ENCODE measurements around the gene KDR.

Gene KDR

DNA sequence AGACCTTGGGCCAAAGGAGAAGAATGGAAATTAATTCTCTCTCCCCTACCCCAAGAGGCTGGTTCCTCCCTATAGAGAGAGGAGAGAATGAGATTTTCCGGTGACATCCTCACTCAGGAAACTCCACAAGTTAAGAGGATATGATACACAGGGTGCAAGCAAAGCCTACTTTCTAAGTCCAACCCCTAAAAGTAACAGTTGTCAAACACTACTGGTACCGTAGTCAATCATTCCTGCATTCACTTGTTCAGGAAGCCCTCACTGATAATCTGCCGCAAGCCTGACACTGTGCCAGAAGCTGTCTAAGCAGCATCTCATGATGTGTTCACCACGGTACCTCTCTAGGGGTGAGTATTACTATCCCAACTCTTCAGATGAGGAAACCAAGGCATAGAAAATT is 41.7 kb downstream of the KDR start:
- TF ChIP-seq, protein P1, sequence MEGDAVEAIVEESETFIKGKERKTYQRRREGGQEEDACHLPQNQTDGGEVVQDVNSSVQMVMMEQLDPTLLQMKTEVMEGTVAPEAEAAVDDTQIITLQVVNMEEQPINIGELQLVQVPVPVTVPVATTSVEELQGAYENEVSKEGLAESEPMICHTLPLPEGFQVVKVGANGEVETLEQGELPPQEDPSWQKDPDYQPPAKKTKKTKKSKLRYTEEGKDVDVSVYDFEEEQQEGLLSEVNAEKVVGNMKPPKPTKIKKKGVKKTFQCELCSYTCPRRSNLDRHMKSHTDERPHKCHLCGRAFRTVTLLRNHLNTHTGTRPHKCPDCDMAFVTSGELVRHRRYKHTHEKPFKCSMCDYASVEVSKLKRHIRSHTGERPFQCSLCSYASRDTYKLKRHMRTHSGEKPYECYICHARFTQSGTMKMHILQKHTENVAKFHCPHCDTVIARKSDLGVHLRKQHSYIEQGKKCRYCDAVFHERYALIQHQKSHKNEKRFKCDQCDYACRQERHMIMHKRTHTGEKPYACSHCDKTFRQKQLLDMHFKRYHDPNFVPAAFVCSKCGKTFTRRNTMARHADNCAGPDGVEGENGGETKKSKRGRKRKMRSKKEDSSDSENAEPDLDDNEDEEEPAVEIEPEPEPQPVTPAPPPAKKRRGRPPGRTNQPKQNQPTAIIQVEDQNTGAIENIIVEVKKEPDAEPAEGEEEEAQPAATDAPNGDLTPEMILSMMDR (IDR thresholded peaks at IDR 0.05) = no peak

DNA sequence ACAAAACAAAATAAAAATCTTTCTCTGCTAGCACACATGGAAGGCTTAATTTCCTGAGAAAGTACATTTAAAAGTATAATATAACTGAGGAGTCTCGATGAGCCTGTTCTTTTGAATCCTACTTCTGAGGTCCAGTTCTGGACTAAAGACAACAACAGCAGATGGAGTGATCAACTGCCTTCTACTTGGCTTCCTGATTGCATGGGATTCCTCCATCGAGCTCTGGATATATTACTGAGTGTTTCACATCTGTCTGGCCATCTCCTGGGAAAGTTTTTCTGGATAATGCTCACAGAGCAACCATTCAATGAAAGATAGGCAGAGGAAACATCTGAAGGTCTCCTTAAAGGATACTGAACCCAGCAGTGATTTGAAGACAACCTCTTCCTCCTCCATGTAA is 42.6 kb downstream of the KDR start:
- H3K27ac Mint-ChIP-seq = no peak overlapping the region
- peaks cover 43% of the 10 kb centered on the region for H3K4me1 Mint-ChIP-seq
- peaks cover 10% of the 10 kb centered on the region for H3K27me3 Mint-ChIP-seq (ENCODE audit: low read depth, poor library complexity)
- TF ChIP-seq, protein P1 (IDR thresholded peaks at IDR 0.05) = no peak
- peaks cover 92% of the 10 kb centered on the region for H3K36me3 Mint-ChIP-seq (ENCODE audit: low read depth)
- H3K9me3 Mint-ChIP-seq = no peaks in the 10 kb centered on the region
- no peak for DNase-seq
- no peak overlapping the region for H3K4me3 Mint-ChIP-seq

More for the DNA sequence above, 41.7 kb downstream of the KDR start:
- no peaks in the 10 kb centered on the region for H3K9me3 Mint-ChIP-seq
- no peak for DNase-seq
- peaks cover 95% of the 10 kb centered on the region for H3K36me3 Mint-ChIP-seq (ENCODE audit: low read depth)
- peaks cover 10% of the 10 kb centered on the region for H3K27me3 Mint-ChIP-seq (ENCODE audit: low read depth, poor library complexity)
- no peak overlapping the region for H3K4me3 Mint-ChIP-seq
- peaks cover 45% of the 10 kb centered on the region for H3K4me1 Mint-ChIP-seq
- no peak overlapping the region for H3K27ac Mint-ChIP-seq

DNA sequence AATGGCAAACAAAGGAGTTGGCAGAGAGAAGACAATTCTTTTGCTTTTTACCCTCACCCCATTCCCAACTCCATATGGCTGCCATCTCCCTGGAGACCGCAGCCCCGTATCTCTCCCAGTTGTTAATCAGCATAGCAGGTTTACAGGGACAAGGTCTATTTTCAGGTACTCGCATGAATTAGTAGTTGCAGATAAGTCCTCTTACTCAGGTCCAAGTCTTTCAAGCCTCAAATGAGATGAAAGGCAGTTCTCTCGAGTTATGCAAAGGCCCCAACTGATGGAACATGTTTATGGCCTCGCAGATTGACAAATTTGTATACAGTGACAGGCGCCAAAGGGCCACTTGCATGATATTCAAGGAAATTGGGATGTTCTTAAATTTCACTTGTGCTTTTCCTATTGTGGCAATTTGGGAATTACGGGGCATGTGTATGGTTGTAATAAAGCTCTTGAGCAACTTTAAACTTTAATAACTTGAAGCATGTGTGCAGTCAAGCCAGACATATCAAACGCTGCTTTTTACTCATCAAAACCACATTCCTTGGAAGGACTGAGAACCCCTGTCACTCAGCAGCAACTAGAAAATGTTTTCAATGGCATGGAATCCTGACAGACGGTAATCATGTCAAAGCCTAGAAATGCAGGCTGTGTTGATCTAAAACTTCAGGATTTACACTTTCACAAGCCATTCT is 45.1 kb downstream of the KDR start:
- Mint-ChIP-seq H3K4me3 (no peak overlapping the region), H3K36me3 (ENCODE audit: low read depth) (peaks cover 84% of the 10 kb centered on the region), H3K9me3 (peaks cover 11% of the 10 kb centered on the region), H3K4me1 (peaks cover 33% of the 10 kb centered on the region), H3K27ac (no peak overlapping the region), H3K27me3 (ENCODE audit: low read depth, poor library complexity) (peaks cover 5% of the 10 kb centered on the region)
- DNase-seq = no peak
- TF ChIP-seq, protein P1 (IDR thresholded peaks at IDR 0.05) = no peak

DNA sequence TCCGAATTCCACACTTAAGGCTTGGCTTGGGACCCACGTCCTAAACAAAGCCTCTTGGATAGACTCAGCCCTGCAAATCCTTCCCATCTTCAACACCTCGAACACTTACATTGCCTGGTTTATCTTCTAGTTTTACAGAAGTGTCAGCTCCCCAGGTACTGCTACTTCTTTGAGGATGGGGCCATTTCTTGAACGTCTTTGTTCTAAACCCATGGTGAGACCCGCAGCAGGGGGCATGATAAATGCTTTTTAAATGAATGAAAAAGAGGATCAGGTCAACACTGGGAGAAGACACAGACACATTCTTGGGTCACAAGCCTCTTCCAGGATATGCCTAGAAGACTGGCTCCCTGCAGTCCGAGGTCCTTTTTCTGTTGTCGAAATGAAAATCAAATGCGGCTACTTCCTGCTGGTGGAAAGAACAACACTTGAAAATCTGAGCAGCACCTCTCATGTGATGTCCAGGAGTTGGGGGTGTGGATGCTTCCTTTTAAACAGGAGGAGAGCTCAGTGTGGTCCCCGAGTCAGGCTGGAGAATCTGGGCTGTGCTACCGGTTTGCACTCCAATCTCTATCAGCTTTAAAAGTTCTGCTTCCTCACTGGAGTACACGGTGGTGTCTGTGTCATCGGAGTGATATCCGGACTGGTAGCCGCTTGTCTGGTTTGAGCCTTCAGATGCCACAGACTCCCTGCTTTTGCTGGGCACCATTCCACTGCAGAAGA is 45.8 kb downstream of the KDR start:
- peaks cover 5% of the 10 kb centered on the region for H3K27me3 Mint-ChIP-seq (ENCODE audit: low read depth, poor library complexity)
- peaks cover 11% of the 10 kb centered on the region for H3K9me3 Mint-ChIP-seq
- H3K4me1 Mint-ChIP-seq = peaks cover 27% of the 10 kb centered on the region
- no peak overlapping the region for H3K4me3 Mint-ChIP-seq
- TF ChIP-seq, protein P1 (IDR thresholded peaks at IDR 0.05) = no peak
- peaks cover 77% of the 10 kb centered on the region for H3K36me3 Mint-ChIP-seq (ENCODE audit: low read depth)
- DNase-seq = no peak
- H3K27ac Mint-ChIP-seq = no peak overlapping the region

DNA sequence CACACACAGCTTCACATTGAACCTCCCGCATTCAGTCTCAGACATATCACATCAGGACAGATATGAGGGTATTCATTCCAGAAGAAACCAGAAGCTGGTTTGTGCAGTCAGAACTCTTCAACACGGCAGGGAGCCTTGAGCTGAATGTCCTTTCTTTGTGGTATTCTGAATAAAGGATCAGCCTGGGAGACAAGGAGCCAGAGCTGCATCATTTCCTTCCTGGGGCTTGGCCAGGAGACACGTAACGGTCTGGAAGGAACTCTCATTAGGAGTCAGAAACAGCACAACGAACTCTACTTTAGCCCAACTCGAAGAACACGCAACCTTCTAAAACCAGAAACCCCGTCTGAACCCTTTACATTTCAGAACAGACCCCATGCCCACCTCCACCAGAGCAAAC is 46.4 kb downstream of the KDR start:
- Mint-ChIP-seq H3K36me3 (ENCODE audit: low read depth) (peaks cover 70% of the 10 kb centered on the region), H3K27ac (peak overlapping the region; percentile 51), H3K4me3 (no peak overlapping the region), H3K9me3 (peaks cover 11% of the 10 kb centered on the region), H3K27me3 (ENCODE audit: low read depth, poor library complexity) (peaks cover 5% of the 10 kb centered on the region), H3K4me1 (peaks cover 23% of the 10 kb centered on the region)
- no peak for DNase-seq
- TF ChIP-seq, protein P1 (IDR thresholded peaks at IDR 0.05) = no peak
